IPS DF 19.7 (cell line): ENCODE data around the gene ZNF354B.
"Not testable (repeated sequence)": the region's sequence is repeated elsewhere in the genome, so short reads cannot be mapped to it uniquely, and the experiment has no call there.

ENCODE experiments used
- DNase-seq: peaks from one replicate; pipeline ENCODE4 v3.0.0-alpha.2; 2013; ENCODE audit warnings: low read depth, low spot score

The ZNF354B gene

DNA sequence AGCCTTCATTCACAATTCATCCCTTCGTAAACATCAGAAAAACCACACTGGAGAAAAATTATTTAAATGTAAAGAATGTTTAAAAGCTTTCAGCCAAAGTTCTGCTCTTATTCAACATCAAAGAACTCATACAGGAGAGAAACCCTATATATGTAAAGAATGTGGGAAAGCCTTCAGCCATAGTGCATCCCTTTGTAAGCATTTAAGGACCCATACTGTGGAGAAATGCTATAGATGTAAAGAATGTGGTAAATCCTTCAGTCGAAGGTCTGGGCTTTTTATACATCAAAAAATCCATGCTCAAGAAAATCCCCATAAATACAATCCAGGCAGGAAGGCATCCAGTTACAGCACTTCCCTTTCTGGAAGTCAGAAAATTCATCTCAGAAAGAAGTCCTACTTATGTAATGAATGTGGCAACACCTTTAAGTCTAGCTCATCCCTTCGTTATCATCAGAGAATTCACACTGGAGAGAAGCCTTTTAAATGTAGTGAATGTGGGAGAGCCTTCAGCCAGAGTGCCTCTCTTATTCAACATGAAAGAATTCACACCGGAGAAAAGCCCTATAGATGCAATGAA, 23.5 kb downstream of the ZNF354B start:
- not testable (repeated sequence) for DNase-seq

GRCh38 chr5:178883815-178884430, 24.2 kb downstream of the ZNF354B start:
- DNase-seq = no peak

GRCh38 chr5:178895615-178896571, 36.1 kb downstream of the ZNF354B start, which contains the start of gene ZFP2:
ZFP2 (plus strand) TSS chr5:178895913; CDS start chr5:178931314, 35,401 bp downstream.
- peak; percentile 63 for DNase-seq

DNA sequence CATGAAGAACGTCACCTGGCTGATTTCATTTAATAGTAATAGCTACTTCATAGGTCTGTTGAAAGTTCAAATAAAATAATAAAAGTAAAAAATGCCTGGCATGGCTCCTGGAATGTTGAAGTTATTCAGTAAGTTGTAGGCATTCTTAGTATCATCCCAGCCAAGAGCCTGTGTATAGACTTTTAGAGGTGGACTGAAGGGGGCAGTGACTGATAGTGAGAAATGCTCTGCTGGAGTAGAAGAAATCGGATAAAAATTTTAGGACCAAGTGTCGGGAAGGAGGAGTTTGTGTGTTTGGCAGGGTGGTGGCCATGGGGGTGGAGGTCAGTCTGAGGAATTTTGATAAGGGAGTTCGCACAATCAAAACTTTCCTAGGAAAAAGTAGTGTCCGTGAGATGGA, 39.5 kb downstream of the ZNF354B start:
- no peak for DNase-seq

DNA sequence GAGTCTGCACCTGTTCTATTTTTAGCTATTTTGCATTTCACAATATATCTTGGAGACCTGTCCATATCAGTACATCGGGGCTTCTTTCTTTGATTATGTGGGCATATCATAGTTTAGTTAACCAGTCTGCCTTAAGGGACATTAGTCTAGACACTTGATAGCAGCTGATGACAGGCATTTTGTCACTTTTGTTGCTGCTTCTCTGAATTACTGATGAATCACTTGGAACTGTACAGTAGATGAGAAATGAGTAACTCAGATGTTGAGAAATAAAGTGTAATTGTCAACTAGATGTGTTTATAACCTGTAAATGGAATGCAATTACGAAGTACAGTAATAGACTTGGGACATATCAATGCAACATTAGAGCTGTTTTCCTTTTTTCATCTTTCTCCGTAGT, 43.1 kb downstream of the ZNF354B start:
- no peak for DNase-seq

DNA sequence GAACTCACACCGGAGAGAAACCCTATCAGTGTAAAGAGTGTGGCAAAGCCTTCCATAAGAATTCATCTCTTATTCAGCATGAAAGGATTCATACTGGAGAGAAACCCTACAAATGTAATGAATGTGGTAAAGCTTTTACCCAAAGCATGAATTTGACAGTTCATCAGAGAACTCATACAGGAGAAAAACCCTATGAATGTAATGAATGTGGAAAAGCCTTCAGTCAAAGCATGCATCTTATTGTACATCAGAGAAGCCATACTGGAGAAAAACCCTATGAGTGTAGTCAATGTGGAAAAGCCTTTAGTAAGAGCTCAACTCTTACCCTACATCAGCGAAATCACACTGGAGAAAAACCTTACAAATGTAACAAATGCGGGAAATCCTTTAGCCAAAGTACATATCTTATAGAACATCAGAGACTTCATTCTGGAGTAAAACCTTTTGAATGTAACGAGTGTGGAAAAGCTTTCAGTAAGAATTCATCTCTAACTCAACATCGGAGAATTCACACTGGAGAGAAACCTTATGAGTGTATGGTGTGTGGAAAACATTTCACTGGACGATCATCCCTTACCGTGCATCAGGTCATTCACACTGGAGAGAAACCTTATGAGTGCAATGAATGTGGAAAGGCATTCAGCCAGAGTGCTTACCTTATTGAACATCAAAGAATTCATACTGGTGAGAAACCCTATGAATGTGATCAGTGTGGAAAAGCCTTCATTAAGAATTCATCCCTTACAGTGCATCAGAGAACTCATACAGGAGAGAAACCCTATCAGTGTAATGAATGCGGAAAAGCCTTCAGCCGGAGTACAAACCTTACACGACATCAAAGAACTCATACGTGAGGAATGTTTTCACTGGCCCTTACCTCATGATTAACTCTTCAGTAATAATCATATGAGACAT, 72.3 kb downstream of the ZNF354B start:
- DNase-seq = no peak
